Neural crest cell (in vitro differentiated cells): ENCODE results near the gene ROBO2. TPM values are rescaled to one million over a fixed set of nuclear protein-coding genes. Genes with fewer than 3 reads are reported as not detected.

Experiments used
- DNase-seq: peaks from one replicate; pipeline ENCODE4 v3.0.0; 2021; ENCODE audit warnings: low read depth, mixed read lengths, low spot score
- H3K27ac Mint-ChIP-seq: one replicate; pipeline ENCODE4 v1.8.0; 2021; ENCODE audit warnings: mild to moderate bottlenecking, mixed read lengths; ENCODE audit not compliant: unreplicated experiment
- H3K27me3 Mint-ChIP-seq: 2 replicates; pipeline ENCODE4 v1.8.0; 2021; ENCODE audit warnings: low read depth, mild to moderate bottlenecking, mixed read lengths
- H3K36me3 Mint-ChIP-seq: 2 replicates; pipeline ENCODE4 v1.8.0; 2021; ENCODE audit warnings: low read depth, mild to moderate bottlenecking, mixed read lengths
- H3K4me1 Mint-ChIP-seq: 2 replicates; pipeline ENCODE4 v1.8.0; 2021; ENCODE audit warnings: mixed read lengths
- H3K4me3 Mint-ChIP-seq: one replicate; pipeline ENCODE4 v1.8.0; 2021; ENCODE audit warnings: mild to moderate bottlenecking, mixed read lengths
- H3K9me3 Mint-ChIP-seq: 2 replicates; pipeline ENCODE4 v1.8.0; 2021; ENCODE audit warnings: mixed read lengths
- total RNA-seq: library from RNA; stranded (reverse); gene quantifications from 2 replicates; pipeline ENCODE4 v1.2.1, GENCODE V29; 2021
- TF ChIP-seq, protein P1 (sequence below): fragments of 200-600 bp; sonication (generic); conservative IDR thresholded peaks from 2 replicates; pipeline ENCODE4 v1.5.0; 2021; ENCODE audit warnings: antibody characterized with exemption, mild to moderate bottlenecking

Gene ROBO2
- total RNA-seq, 1 donor from 2014 or later: 27.9 TPM

DNA sequence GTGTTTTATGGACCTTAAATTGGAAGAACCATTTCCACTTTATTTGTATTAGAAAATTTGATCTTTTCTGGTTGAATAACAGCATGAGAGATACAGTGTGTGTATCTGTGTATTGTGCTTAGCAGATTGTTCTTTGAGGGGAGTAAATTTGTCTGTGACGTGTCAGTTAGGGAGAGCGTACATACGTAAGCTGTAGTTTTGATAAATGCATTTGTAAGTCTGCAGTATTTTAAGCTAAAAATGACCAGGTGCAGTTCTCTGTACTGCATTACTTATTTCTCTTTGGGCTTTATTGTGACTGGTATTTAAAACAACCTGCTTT, 264.8 kb downstream of the ROBO2 start:
- Mint-ChIP-seq H3K4me1 (peaks cover 12% of the 10 kb centered on the region), H3K27ac (no peak overlapping the region), H3K36me3 (no peaks in the 10 kb centered on the region), H3K9me3 (no peaks in the 10 kb centered on the region), H3K27me3 (no peaks in the 10 kb centered on the region), H3K4me3 (no peak overlapping the region)
- TF ChIP-seq, protein P1, sequence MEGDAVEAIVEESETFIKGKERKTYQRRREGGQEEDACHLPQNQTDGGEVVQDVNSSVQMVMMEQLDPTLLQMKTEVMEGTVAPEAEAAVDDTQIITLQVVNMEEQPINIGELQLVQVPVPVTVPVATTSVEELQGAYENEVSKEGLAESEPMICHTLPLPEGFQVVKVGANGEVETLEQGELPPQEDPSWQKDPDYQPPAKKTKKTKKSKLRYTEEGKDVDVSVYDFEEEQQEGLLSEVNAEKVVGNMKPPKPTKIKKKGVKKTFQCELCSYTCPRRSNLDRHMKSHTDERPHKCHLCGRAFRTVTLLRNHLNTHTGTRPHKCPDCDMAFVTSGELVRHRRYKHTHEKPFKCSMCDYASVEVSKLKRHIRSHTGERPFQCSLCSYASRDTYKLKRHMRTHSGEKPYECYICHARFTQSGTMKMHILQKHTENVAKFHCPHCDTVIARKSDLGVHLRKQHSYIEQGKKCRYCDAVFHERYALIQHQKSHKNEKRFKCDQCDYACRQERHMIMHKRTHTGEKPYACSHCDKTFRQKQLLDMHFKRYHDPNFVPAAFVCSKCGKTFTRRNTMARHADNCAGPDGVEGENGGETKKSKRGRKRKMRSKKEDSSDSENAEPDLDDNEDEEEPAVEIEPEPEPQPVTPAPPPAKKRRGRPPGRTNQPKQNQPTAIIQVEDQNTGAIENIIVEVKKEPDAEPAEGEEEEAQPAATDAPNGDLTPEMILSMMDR: no peak
- no peak for DNase-seq

DNA sequence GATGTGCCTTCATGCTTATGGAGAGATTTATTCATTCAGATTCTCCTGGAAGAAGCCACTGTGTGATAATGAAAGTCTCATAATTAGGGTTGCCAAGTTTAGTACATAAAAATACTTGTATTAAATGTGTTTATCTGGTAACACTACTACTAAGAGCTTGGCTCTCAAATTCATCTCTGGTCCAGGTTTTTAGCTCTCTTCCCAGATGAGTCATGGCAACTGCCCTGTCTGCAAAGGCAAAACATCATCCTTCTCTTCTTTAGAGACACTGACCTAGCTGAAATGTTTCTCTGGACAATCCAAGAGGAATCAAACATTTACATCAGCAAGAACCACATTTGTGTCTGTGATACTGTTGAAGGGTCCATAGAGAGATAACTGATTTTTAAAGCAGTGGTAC, 269.6 kb downstream of the ROBO2 start:
- Mint-ChIP-seq H3K4me1 (peaks cover 8% of the 10 kb centered on the region), H3K27me3 (no peaks in the 10 kb centered on the region), H3K27ac (no peak overlapping the region), H3K9me3 (no peaks in the 10 kb centered on the region), H3K4me3 (no peak overlapping the region), H3K36me3 (no peaks in the 10 kb centered on the region)
- TF ChIP-seq, protein P1: no peak
- no peak for DNase-seq

DNA sequence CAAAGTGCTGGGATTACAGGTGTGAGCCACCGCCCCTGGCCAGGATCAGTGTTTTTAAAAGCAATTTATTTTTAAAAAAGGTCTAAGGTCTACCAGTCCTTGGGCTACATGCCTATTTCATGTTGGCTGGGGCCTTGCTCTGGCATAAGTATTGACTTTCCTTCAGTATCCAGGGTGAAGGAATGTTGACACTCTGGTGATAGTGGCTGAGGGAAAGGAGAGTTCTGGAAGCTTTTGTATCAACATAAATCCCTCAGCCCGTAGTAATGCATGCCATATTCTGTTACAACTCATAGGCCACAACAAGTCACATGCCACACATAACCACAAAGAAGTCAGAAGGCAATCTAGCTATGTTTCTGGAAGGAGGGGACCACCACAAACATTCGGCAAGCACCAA, 273.9 kb downstream of the ROBO2 start:
- TF ChIP-seq, protein P1: no peak
- Mint-ChIP-seq H3K4me3 (no peak overlapping the region), H3K36me3 (no peaks in the 10 kb centered on the region), H3K27ac (no peak overlapping the region), H3K4me1 (peaks cover 4% of the 10 kb centered on the region), H3K27me3 (no peaks in the 10 kb centered on the region), H3K9me3 (no peaks in the 10 kb centered on the region)
- no peak for DNase-seq

DNA sequence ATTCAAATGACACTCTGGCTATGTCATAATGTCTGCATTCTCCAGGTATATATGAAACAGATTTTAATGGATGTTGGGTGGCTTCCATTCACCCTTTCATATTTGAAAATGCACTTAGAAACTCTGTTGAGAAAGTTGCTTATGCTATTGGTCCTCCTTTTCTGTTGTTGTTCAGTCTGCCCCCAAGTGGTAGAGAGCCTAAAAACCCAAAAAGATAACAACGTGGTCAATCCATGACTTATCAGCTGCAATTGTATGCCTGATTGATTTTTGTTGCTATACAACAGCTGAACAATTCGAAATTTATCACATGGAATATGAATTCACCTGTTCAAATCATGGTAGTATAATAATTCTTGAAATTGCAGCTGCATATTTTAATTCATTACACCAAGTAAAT, 279.8 kb downstream of the ROBO2 start:
- TF ChIP-seq, protein P1: no peak
- H3K9me3 Mint-ChIP-seq: peaks cover 5% of the 10 kb centered on the region
- H3K4me1 Mint-ChIP-seq: peaks cover 27% of the 10 kb centered on the region
- no peaks in the 10 kb centered on the region for H3K27me3 Mint-ChIP-seq
- H3K36me3 Mint-ChIP-seq: no peaks in the 10 kb centered on the region
- no peak overlapping the region for H3K4me3 Mint-ChIP-seq
- DNase-seq: no peak
- no peak overlapping the region for H3K27ac Mint-ChIP-seq

DNA sequence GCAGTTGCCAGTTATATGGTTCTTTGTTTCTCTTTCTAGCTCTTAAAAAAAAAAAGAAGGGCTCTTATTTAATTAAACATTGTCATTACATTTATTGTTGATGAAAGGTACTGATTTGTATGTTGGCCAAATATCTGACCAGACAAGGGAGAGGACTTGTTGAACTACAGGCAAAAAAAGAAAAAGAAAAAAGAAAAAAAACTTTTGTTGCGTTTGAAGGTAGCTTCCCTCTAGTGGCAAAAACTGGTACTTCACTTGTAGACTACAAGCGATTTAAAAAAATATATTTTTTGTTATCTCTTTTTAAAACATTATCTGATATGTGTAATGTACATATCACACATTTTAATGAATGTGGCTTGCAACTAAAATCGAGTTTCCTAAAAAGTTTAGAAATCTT, 280.6 kb downstream of the ROBO2 start:
- Mint-ChIP-seq H3K4me3 (no peak overlapping the region), H3K9me3 (peaks cover 5% of the 10 kb centered on the region), H3K27ac (no peak overlapping the region), H3K27me3 (no peaks in the 10 kb centered on the region), H3K4me1 (peaks cover 27% of the 10 kb centered on the region), H3K36me3 (no peaks in the 10 kb centered on the region)
- TF ChIP-seq, protein P1: peak; percentile 86
- DNase-seq: no peak

DNA sequence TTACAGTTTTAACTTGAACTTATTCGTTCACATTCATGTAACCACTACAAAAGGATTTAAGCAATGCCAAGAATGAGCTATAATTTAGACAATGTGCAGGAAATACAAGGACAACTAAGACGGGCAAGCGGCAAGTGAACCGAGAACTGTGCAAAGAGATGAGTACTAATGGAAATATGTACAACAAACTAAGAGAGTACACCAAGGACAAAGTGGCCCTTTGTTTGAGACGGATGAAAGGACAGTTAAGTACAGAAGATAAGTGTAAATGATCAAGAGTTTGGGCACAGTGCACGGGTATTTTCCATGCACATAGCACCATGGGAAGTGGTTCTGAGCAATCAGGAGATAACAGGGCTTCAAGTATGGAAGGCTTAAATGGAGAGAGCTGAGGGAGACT, 281.7 kb downstream of the ROBO2 start:
- peaks cover 23% of the 10 kb centered on the region for H3K4me1 Mint-ChIP-seq
- TF ChIP-seq, protein P1: no peak
- H3K9me3 Mint-ChIP-seq: peaks cover 5% of the 10 kb centered on the region

More for the DNA sequence above, 281.7 kb downstream of the ROBO2 start:
- Mint-ChIP-seq H3K4me3 (no peak overlapping the region), H3K36me3 (no peaks in the 10 kb centered on the region), H3K27ac (no peak overlapping the region), H3K27me3 (no peaks in the 10 kb centered on the region)
- DNase-seq: no peak
